Left ventricle myocardium inferior (tissue), 1 donor: ENCODE data around the gene SRF. TPM values are rescaled to one million over a fixed set of nuclear protein-coding genes. Genes with fewer than 3 reads are reported as not detected.

Experiments used
- DNase-seq: peaks from one replicate; pipeline ENCODE4 v3.0.0-alpha.2; 2020
- H3K27ac ChIP-seq: fragments of 200-600 bp; replicated peaks from 2 replicates; pipeline ENCODE4 v1.8.0; 2021
- H3K27me3 ChIP-seq: fragments of 200-600 bp; 2 replicates; pipeline ENCODE4 v1.8.0; 2021; ENCODE audit warnings: low read depth
- H3K36me3 ChIP-seq: fragments of 200-600 bp; 2 replicates; pipeline ENCODE4 v1.8.0; 2021
- H3K4me1 ChIP-seq: fragments of 200-600 bp; 2 replicates; pipeline ENCODE4 v1.8.0; 2021
- H3K4me3 ChIP-seq: fragments of 200-600 bp; 2 replicates; pipeline ENCODE4 v1.8.0; 2021; ENCODE audit warnings: mild to moderate bottlenecking, moderate library complexity
- H3K9me3 ChIP-seq: fragments of 200-600 bp; replicated peaks from 2 replicates; pipeline ENCODE4 v1.8.0; 2021
- intact Hi-C: fragments of 100-400 bp; cut with micrococcal nuclease; formaldehyde crosslinking; loops from one replicate; pipeline ENCODE4 v1.11.0; 2022
- total RNA-seq: library from RNA; stranded (reverse); fragmentation: NEBNext Ultra II Directional; extraction: Animal tissue kit (Norgen Biotek cat#: 25700); gene quantifications from one replicate; pipeline ENCODE4 v1.2.1, GENCODE V29; 2021
- TF ChIP-seq, protein P1 (sequence below): fragments of 200-600 bp; IDR thresholded peaks from 2 replicates; pipeline ENCODE4 v1.8.0; 2021; ENCODE audit warnings: antibody characterized with exemption, mild to moderate bottlenecking, borderline replicate concordance
- donor health status: DM: no; HTN: yes; CAD: no; lungs with severe emphysema.

The SRF gene
- total RNA-seq, 1 donor from 2014 or later: 61.8 TPM

DNA sequence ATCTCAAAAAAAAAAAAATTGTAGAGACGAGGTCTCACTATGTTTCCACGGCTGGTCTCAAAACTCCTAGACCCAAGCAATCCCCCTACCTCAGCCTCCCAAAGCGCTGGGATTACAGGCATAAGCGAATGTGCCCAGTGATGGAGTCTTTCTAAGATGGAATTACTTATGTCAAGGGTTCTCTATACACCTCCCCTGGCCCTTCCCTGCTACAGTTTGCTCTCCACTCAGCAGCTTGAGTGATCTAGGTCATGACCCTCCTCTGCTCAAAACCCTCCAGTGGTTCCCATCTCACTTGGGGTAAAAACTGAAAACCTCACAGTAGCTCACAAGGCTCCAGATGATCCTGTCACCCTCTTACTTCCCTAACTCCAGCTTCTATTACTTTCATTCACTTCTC, 60.0 kb downstream of the SRF start:
- no peak overlapping the region for H3K27ac ChIP-seq
- DNase-seq: no peak
- peaks cover 20% of the 10 kb centered on the region for H3K27me3 ChIP-seq
- TF ChIP-seq, protein P1, sequence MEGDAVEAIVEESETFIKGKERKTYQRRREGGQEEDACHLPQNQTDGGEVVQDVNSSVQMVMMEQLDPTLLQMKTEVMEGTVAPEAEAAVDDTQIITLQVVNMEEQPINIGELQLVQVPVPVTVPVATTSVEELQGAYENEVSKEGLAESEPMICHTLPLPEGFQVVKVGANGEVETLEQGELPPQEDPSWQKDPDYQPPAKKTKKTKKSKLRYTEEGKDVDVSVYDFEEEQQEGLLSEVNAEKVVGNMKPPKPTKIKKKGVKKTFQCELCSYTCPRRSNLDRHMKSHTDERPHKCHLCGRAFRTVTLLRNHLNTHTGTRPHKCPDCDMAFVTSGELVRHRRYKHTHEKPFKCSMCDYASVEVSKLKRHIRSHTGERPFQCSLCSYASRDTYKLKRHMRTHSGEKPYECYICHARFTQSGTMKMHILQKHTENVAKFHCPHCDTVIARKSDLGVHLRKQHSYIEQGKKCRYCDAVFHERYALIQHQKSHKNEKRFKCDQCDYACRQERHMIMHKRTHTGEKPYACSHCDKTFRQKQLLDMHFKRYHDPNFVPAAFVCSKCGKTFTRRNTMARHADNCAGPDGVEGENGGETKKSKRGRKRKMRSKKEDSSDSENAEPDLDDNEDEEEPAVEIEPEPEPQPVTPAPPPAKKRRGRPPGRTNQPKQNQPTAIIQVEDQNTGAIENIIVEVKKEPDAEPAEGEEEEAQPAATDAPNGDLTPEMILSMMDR: no peak
- no peak overlapping the region for H3K4me3 ChIP-seq
- no peaks in the 10 kb centered on the region for H3K36me3 ChIP-seq
- peaks cover 13% of the 10 kb centered on the region for H3K4me1 ChIP-seq
- no peaks in the 10 kb centered on the region for H3K9me3 ChIP-seq
- intact Hi-C loops: no loop called here

Other genes with a start within 250 kb of the SRF start
- gene CNPY3, start 241.8 kb upstream of the SRF start, total RNA-seq: 20.1 TPM
- 0.77 TPM for gene GNMT, start 210.5 kb upstream of the SRF start, total RNA-seq
- gene PEX6, start 192.1 kb upstream of the SRF start, total RNA-seq: 28.9 TPM
- gene PPP2R5D, start 186.7 kb upstream of the SRF start, total RNA-seq: 32.7 TPM
- gene MEA1, start 157.3 kb upstream of the SRF start, total RNA-seq: 32.6 TPM
- 108 TPM for gene KLHDC3, start 157.0 kb upstream of the SRF start, total RNA-seq
- gene RRP36, start 149.6 kb upstream of the SRF start, total RNA-seq: 24.8 TPM
- gene CUL7, start 117.4 kb upstream of the SRF start, total RNA-seq: 7.0 TPM
- 94.9 TPM for gene MRPL2, start 111.8 kb upstream of the SRF start, total RNA-seq
- 36.1 TPM for gene KLC4, start 111.6 kb upstream of the SRF start, total RNA-seq
- 2.6 TPM for gene PTK7, start 95.0 kb upstream of the SRF start, total RNA-seq
- gene CUL9, start 10.9 kb downstream of the SRF start, total RNA-seq: 14.7 TPM
- 27.7 TPM for gene DNPH1, start 58.2 kb downstream of the SRF start, total RNA-seq
- 0.27 TPM for gene TTBK1, start 72.2 kb downstream of the SRF start, total RNA-seq
- not detected for gene SLC22A7, start 127.0 kb downstream of the SRF start, total RNA-seq
- 42.3 TPM for gene CRIP3, start 137.6 kb downstream of the SRF start, total RNA-seq
- 12.5 TPM for gene ZNF318, start 198.4 kb downstream of the SRF start, total RNA-seq